G401.6 (cell line): ENCODE measurements around the gene PRKRA.
"Not testable (repeated sequence)": the region's sequence is repeated elsewhere in the genome, so short reads cannot be mapped to it uniquely, and the experiment has no call there.

Experiments used
- FAIRE-seq: peaks from 2 replicates; lab custom pipeline; 2012; peaks lifted over from hg19 to GRCh38; lab: Jason Lieb, UNC

Gene PRKRA

GRCh38 chr2:178413472-178414265 is 37.3 kb downstream of the PRKRA start:
- FAIRE-seq = peak; percentile 87

GRCh38 chr2:178412453-178412852 is 38.5 kb downstream of the PRKRA start:
- FAIRE-seq = not testable (repeated sequence)

GRCh38 chr2:178412047-178412446 is 38.9 kb downstream of the PRKRA start:
- no peak for FAIRE-seq

GRCh38 chr2:178409261-178409660 is 41.7 kb downstream of the PRKRA start:
- no peak for FAIRE-seq

- no peak for FAIRE-seq
Measured at GRCh38 chr2:178404368-178404767, 46.6 kb downstream of the PRKRA start.

- FAIRE-seq = no peak
Measured at GRCh38 chr2:178403671-178404306, 47.2 kb downstream of the PRKRA start.

- no peak for FAIRE-seq
Measured at GRCh38 chr2:178401994-178402437, 49.0 kb downstream of the PRKRA start.

GRCh38 chr2:178397002-178397605 is 53.9 kb downstream of the PRKRA start:
- peak; percentile 96 for FAIRE-seq

- no peak for FAIRE-seq
Measured at GRCh38 chr2:178395941-178396570, 54.9 kb downstream of the PRKRA start.

GRCh38 chr2:178395295-178395694 is 55.7 kb downstream of the PRKRA start:
- FAIRE-seq = no peak

- no peak for FAIRE-seq
Measured at GRCh38 chr2:178394859-178395258, 56.1 kb downstream of the PRKRA start.

GRCh38 chr2:178392215-178392614 is 58.8 kb downstream of the PRKRA start:
- no peak for FAIRE-seq

- no peak for FAIRE-seq
Measured at GRCh38 chr2:178391701-178392100, 59.3 kb downstream of the PRKRA start.

GRCh38 chr2:178388287-178388686 is 62.7 kb downstream of the PRKRA start:
- FAIRE-seq = no peak

GRCh38 chr2:178386986-178387597 is 63.9 kb downstream of the PRKRA start:
- no peak for FAIRE-seq

GRCh38 chr2:178385595-178386148 is 65.3 kb downstream of the PRKRA start:
- no peak for FAIRE-seq

GRCh38 chr2:178383718-178384117 is 67.3 kb downstream of the PRKRA start:
- FAIRE-seq = no peak
